ENCODE data around the gene PTPN18. TPM values are rescaled to one million over a fixed set of nuclear protein-coding genes. Genes with fewer than 3 reads are reported as not detected.

PTPN18 gene
- total RNA-seq, 4 donors from 2014 or later, result 18.0 to 72.4 (median 28.4) TPM

DNA sequence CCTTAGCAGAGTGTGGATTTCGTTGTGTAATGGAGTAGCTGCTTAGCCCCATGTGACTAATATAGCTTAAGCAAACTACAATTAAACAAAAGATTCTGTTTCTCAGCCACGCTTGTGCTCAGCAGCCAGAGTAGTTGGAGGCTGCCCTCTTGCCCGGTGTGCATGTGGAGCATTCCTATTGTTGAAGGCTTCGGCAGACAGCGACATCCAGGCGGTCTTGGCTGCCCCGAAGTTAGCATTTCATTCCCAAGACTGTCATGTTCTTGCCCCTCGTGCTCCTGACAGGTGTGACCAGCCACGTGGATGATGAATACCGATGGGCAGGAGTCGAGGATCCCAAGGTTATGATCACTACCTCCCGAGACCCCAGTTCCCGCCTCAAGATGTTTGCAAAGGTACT is 10.8 kb upstream of the PTPN18 start:
- H3K27ac ChIP-seq, result no peak overlapping the region
- H3K27me3 ChIP-seq, result no peaks in the 10 kb centered on the region
- TF ChIP-seq POLR2A (IDR thresholded peaks at IDR 0.05), result no peak
- TF ChIP-seq, protein P1, sequence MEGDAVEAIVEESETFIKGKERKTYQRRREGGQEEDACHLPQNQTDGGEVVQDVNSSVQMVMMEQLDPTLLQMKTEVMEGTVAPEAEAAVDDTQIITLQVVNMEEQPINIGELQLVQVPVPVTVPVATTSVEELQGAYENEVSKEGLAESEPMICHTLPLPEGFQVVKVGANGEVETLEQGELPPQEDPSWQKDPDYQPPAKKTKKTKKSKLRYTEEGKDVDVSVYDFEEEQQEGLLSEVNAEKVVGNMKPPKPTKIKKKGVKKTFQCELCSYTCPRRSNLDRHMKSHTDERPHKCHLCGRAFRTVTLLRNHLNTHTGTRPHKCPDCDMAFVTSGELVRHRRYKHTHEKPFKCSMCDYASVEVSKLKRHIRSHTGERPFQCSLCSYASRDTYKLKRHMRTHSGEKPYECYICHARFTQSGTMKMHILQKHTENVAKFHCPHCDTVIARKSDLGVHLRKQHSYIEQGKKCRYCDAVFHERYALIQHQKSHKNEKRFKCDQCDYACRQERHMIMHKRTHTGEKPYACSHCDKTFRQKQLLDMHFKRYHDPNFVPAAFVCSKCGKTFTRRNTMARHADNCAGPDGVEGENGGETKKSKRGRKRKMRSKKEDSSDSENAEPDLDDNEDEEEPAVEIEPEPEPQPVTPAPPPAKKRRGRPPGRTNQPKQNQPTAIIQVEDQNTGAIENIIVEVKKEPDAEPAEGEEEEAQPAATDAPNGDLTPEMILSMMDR (IDR thresholded peaks at IDR 0.05), result no peak
- TF ChIP-seq EP300 (IDR thresholded peaks at IDR 0.05), result no peak
- TF ChIP-seq POLR2AphosphoS5 (IDR thresholded peaks at IDR 0.05), result no peak
- H3K9me3 ChIP-seq, result no peaks in the 10 kb centered on the region
- peaks cover 49% of the 10 kb centered on the region for H3K36me3 ChIP-seq
- peaks cover 21% of the 10 kb centered on the region for H3K4me1 ChIP-seq
- H3K4me3 ChIP-seq, result no peak overlapping the region
- 94% methylated on average over 12 of the region's 13 CpGs for WGBS
- no peak for DNase-seq (ENCODE audit: low spot score in 2 of 2)

DNA sequence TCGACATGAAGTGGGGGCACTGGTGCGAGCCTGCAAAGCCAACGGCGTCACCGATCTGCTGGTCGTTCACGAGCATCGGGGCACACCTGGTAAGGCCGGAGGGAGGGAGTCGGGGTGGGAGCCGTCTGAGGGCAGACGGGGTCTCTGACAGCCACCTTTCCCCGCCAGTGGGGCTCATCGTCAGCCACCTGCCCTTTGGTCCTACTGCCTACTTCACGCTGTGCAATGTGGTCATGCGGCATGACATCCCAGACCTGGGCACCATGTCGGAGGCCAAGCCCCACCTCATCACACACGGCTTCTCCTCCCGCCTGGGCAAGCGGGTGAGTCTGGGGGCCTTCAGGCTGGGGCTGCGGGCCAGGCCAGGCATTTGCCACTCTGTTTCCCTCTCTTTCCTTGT is 10.2 kb upstream of the PTPN18 start:
- TF ChIP-seq POLR2AphosphoS5 (IDR thresholded peaks at IDR 0.05) (no peak), EP300 (IDR thresholded peaks at IDR 0.05) (no peak), POLR2A (IDR thresholded peaks at IDR 0.05) (no peak)
- TF ChIP-seq, protein P1 (IDR thresholded peaks at IDR 0.05), result no peak
- no peaks in the 10 kb centered on the region for H3K27me3 ChIP-seq
- H3K9me3 ChIP-seq, result no peaks in the 10 kb centered on the region
- H3K36me3 ChIP-seq, result peaks cover 48% of the 10 kb centered on the region
- 96% methylated on average over 19 of the region's 21 CpGs for WGBS
- DNase-seq (ENCODE audit: low spot score in 2 of 2), result no peak
- H3K27ac ChIP-seq, result no peak overlapping the region
- peaks cover 21% of the 10 kb centered on the region for H3K4me1 ChIP-seq
- H3K4me3 ChIP-seq, result no peak overlapping the region

DNA sequence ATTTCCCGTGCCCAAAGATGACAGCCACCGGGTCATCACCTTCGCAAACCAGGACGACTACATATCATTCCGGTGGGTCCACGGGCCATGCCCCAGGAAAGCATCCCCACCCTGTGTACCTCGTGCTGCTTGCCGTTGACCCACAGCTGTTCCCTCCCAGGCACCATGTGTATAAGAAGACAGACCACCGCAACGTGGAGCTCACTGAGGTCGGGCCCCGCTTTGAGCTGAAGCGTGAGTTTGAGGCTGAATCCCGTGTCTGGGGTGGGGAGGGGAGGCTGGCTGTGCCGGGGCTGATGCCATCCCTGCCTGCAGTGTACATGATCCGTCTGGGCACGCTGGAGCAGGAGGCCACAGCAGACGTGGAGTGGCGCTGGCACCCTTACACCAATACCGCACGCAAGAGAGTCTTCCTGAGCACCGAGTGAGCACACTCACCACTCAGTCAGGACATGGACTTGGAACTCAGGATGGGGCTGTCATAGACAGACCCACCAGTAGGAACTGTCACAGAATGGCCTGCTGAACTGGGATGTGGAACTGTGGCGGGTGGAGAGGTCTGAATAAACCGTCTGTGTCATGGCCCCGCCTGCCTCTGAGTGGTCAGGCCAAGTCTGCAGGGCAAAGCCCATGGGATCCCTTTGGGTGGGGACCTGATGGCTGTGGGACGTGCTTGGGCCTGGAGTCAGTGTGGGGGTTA is 9.7 kb upstream of the PTPN18 start:
- Histone ChIP-seq H3K27me3 (no peaks in the 10 kb centered on the region), H3K4me3 (no peak overlapping the region), H3K36me3 (peaks cover 48% of the 10 kb centered on the region), H3K27ac (no peak overlapping the region), H3K9me3 (no peaks in the 10 kb centered on the region), H3K4me1 (peaks cover 17% of the 10 kb centered on the region)
- 90% methylated on average over 20 of the region's 26 CpGs for WGBS
- TF ChIP-seq POLR2A (IDR thresholded peaks at IDR 0.05) (no peak), POLR2AphosphoS5 (IDR thresholded peaks at IDR 0.05) (no peak), EP300 (IDR thresholded peaks at IDR 0.05) (no peak)
- TF ChIP-seq, protein P1 (IDR thresholded peaks at IDR 0.05), result no peak
- no peak for DNase-seq (ENCODE audit: low spot score in 2 of 2)

DNA sequence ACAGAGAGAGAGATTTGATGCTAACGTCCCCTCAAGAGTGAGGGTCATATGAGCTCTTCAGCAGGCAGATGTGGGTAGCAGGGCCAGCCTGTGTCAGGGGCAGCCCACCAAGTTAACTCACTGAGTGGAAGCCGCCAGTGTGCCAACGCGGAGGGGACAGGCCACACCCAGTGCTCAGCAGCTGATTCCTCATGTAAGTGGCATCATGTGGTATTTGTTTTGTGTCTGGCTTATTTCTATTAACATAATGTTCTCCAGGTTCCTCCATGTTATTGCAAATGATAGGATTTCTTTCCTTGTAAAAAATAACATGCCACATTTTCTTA is 9.2 kb upstream of the PTPN18 start:
- Histone ChIP-seq H3K4me1 (peaks cover 13% of the 10 kb centered on the region), H3K27me3 (no peaks in the 10 kb centered on the region), H3K36me3 (peaks cover 48% of the 10 kb centered on the region), H3K4me3 (no peak overlapping the region), H3K27ac (no peak overlapping the region), H3K9me3 (no peaks in the 10 kb centered on the region)
- 88% methylated on average over 3 of the region's 4 CpGs for WGBS
- no peak for TF ChIP-seq POLR2A (IDR thresholded peaks at IDR 0.05)
- TF ChIP-seq EP300 (IDR thresholded peaks at IDR 0.05), result no peak
- no peak for DNase-seq (ENCODE audit: low spot score in 2 of 2)

DNA sequence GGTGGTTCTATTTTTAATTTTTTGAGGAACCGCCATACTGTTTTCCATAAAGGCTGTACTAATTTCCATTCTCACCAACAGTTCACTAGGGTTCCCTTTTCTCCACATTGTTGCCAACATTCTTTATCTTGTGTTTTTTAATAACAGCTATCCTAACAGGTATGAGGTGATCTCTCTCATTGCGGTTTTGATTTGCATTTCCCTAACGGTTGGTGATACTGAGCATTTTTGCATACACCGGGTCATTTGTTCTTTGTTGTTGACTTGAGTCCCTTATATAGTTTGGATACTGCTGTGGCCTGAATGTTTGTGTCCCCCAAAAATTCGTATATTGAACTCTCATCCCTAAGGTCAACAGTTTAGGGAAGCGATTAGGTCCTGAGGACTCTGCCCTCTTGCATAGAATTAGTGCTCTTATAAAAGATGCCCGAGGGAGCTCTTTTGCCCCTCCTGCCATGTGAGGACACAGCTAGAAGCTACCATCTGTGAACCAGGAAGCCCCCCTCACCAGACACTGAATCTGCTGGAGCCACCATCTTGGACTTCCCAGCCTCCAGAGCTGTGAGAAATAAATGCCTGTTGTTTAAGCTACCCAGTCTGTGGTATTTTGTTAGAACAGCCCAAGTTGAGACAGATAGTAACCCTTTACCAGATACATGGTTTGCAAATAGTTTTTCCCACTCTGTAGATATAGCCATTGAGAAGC is 8.5 kb upstream of the PTPN18 start:
- H3K27me3 ChIP-seq, result no peaks in the 10 kb centered on the region
- TF ChIP-seq, protein P1 (IDR thresholded peaks at IDR 0.05), result no peak
- TF ChIP-seq EP300 (IDR thresholded peaks at IDR 0.05) (no peak), POLR2AphosphoS5 (IDR thresholded peaks at IDR 0.05) (no peak), POLR2A (IDR thresholded peaks at IDR 0.05) (no peak)
- DNase-seq (ENCODE audit: low spot score in 2 of 2), result no peak
- no peak overlapping the region for H3K27ac ChIP-seq
- H3K36me3 ChIP-seq, result peaks cover 48% of the 10 kb centered on the region
- WGBS, result 85% methylated on average over 7 of the region's 7 CpGs
- H3K4me3 ChIP-seq, result no peak overlapping the region
- H3K9me3 ChIP-seq, result no peaks in the 10 kb centered on the region
- H3K4me1 ChIP-seq, result peaks cover 13% of the 10 kb centered on the region
